Panc1 (cell line): ENCODE results near the gene RUNX3. TPM values are rescaled to one million over a fixed set of nuclear protein-coding genes. Genes with fewer than 3 reads are reported as not detected.

ENCODE experiments used
- ATAC-seq: fragments of 200-7000 bp; cut with Tn5 transposase; 2 replicates; pipeline ENCODE4 v1.9.1; 2020; ENCODE audit warnings: mild to moderate bottlenecking, moderate library complexity
- BruUV-seq: library from RNA; stranded (reverse); fragments of 400-500 nt; replicated peaks from 2 replicates; lab custom pipeline; 2021; lab: Mats Ljungman, UMichigan
- CTCF ChIA-PET: fragments of 300-600 bp; sonication (Branson Sonifier 250); formaldehyde crosslinking; loops from one replicate; lab custom pipeline; 2022; ENCODE audit warnings: antibody characterized with exemption; lab: Charles Lee
- POLR2A ChIA-PET: fragments of 300-600 bp; sonication (Branson Sonifier 250); formaldehyde crosslinking; loops from one replicate; lab custom pipeline; 2022; ENCODE audit warnings: antibody characterized with exemption; lab: Charles Lee
- DNase-seq: peaks from one replicate; pipeline ENCODE4 v3.0.0-alpha.2; 2010; ENCODE audit warnings: low read depth, low spot score
- H3K27ac ChIP-seq: 2 replicates; pipeline ENCODE4 v1.5.1; 2011; ENCODE audit warnings: mild to moderate bottlenecking, low read length, inconsistent platforms
- H3K27me3 ChIP-seq: fragments of 200-500 bp; sonication (Bioruptor generic); 2 replicates; pipeline ENCODE4 v1.6.0; 2014; ENCODE audit warnings: low read length, inconsistent platforms; ENCODE audit not compliant: control insufficient read depth, insufficient read depth
- H3K36me3 ChIP-seq: fragments of 200-500 bp; sonication (Bioruptor generic); 2 replicates; pipeline ENCODE4 v1.5.1; 2014; ENCODE audit warnings: inconsistent platforms, mild to moderate bottlenecking, low read length, moderate library complexity; ENCODE audit not compliant: control insufficient read depth, insufficient read depth
- H3K4me1 ChIP-seq: 2 replicates; pipeline ENCODE4 v1.5.1; 2011; ENCODE audit warnings: inconsistent platforms, mild to moderate bottlenecking, low read length, moderate library complexity; ENCODE audit not compliant: control insufficient read depth, insufficient read depth
- H3K4me3 ChIP-seq, 2 experiments: 2 replicates each; pipeline ENCODE4 v1.5.1; 2011 to 2012; ENCODE audit warnings: low read depth in 2 of 2, low read length in 2 of 2, mild to moderate bottlenecking in 2 of 2, inconsistent platforms in 1 of 2, moderate library complexity in 1 of 2
- H3K9me3 ChIP-seq: fragments of 200-500 bp; sonication (Bioruptor generic); 2 replicates; pipeline ENCODE4 v1.5.1; 2014; ENCODE audit warnings: low read depth, mild to moderate bottlenecking, inconsistent platforms, low read length, moderate library complexity; ENCODE audit not compliant: control insufficient read depth, insufficient read depth
- CTCF ChIP-seq: fragments of 450-650 bp; IDR thresholded peaks from 2 replicates; pipeline ENCODE4 v1.5.1; 2017; ENCODE audit warnings: mild to moderate bottlenecking
- POLR2AphosphoS5 ChIP-seq: IDR thresholded peaks from 2 replicates; pipeline ENCODE4 v1.6.1; 2012; ENCODE audit warnings: mild to moderate bottlenecking, low read depth, low read length, moderate library complexity
- REST ChIP-seq, 2 experiments: IDR thresholded peaks; 2 replicates each; pipeline ENCODE4 v1.6.1; 2011 to 2012; ENCODE audit warnings: low read depth in 2 of 2, control low read depth in 1 of 2, low read length in 1 of 2, mild to moderate bottlenecking in 1 of 2, moderate library complexity in 1 of 2; ENCODE audit not compliant: insufficient read depth in 1 of 2
- SIN3A ChIP-seq: IDR thresholded peaks from 2 replicates; pipeline ENCODE4 v1.6.1; 2012; ENCODE audit warnings: low read depth, mild to moderate bottlenecking, low read length, moderate library complexity, borderline replicate concordance; ENCODE audit not compliant: insufficient read depth
- TCF7L2 ChIP-seq: IDR thresholded peaks from 2 replicates; pipeline ENCODE4 v1.6.1; 2011; ENCODE audit warnings: mild to moderate bottlenecking, low read depth, low read length, inconsistent platforms
- in situ Hi-C: cut with HindIII; loops from 2 replicates; pipeline ENCODE4 v1.10.0; 2016; ENCODE audit warnings: low sequenced_read_pairs, low pct_unique_long_range_greater_than_20kb
- intact Hi-C: fragments of 100-400 bp; cut with micrococcal nuclease; formaldehyde crosslinking; loops from one replicate; pipeline ENCODE4 v1.10.0; 2022; ENCODE audit not compliant: unreplicated experiment
- total RNA-seq: library from RNA; stranded (reverse); gene quantifications from one replicate; pipeline ENCODE4 v1.2.1, GENCODE V29; 2021; ENCODE audit not compliant: unreplicated experiment

The RUNX3 gene
- total RNA-seq, 1 experiment from 2014 or later = 0.10 TPM

GRCh38 chr1:24955161-24955560, 25.1 kb upstream of the RUNX3 start:
- in situ Hi-C loops (no loop called here), intact Hi-C loops (no loop called here)
- Histone ChIP-seq H3K36me3 (no peaks in the 10 kb centered on the region), H3K27me3 (no peaks in the 10 kb centered on the region), H3K9me3 (no peaks in the 10 kb centered on the region), H3K27ac (no peak overlapping the region), H3K4me1 (no peaks in the 10 kb centered on the region), H3K4me3 (no peak overlapping the region)
- TF ChIP-seq CTCF (no peak), REST (IDR thresholded peaks at IDR 0.05; ENCODE audit: insufficient read depth in 1 of 2, low read depth in 2 of 2, low read length in 1 of 2) (no peak), SIN3A (no peak), POLR2AphosphoS5 (no peak), TCF7L2 (no peak)
- no peak for DNase-seq
- POLR2A ChIA-PET = no interaction called here
- ATAC-seq = no peak
- no TSS peak for BruUV-seq
- CTCF ChIA-PET = no interaction called here

- Histone ChIP-seq H3K27ac (no peak overlapping the region), H3K27me3 (no peaks in the 10 kb centered on the region), H3K9me3 (no peaks in the 10 kb centered on the region), H3K36me3 (no peaks in the 10 kb centered on the region), H3K4me3 (no peak overlapping the region), H3K4me1 (no peaks in the 10 kb centered on the region)
- DNase-seq = no peak
- intact Hi-C loops (no loop called here), in situ Hi-C loops (no loop called here)
- CTCF ChIA-PET = no interaction called here
- BruUV-seq = no TSS peak
- POLR2A ChIA-PET = no interaction called here
- ATAC-seq = no peak
- no peak for TF ChIP-seq POLR2AphosphoS5
- TF ChIP-seq CTCF = no peak
- no peak for TF ChIP-seq SIN3A
- TF ChIP-seq REST (IDR thresholded peaks at IDR 0.05; ENCODE audit: insufficient read depth in 1 of 2, low read depth in 2 of 2, low read length in 1 of 2) = no peak
- TF ChIP-seq TCF7L2 = no peak
Measured at GRCh38 chr1:24954631-24955030, 24.6 kb upstream of the RUNX3 start.
